Suprapubic skin (tissue), 4 donors: ENCODE measurements around the gene BLTP2.

ENCODE experiments used
- CTCF ChIP-seq, 2 donors: fragments of 200-600 bp in 1 of 2; fragments of 450-650 bp in 1 of 2; sonication (generic) in 1 of 2; IDR thresholded peaks; one replicate each; pipeline ENCODE4 v1.5.1; 2016 to 2019; ENCODE audit warnings: antibody characterized with exemption in 2 of 2, mild to moderate bottlenecking in 1 of 2, moderate library complexity in 1 of 2
- POLR2A ChIP-seq, 2 donors: fragments of 450-650 bp; IDR thresholded peaks; one replicate each; pipeline ENCODE4 v1.6.1; 2017; ENCODE audit warnings: antibody characterized with exemption in 2 of 2, mild to moderate bottlenecking in 2 of 2, moderate library complexity in 2 of 2
- POLR2AphosphoS5 ChIP-seq, 3 donors: sonication (generic); formaldehyde crosslinking; IDR thresholded peaks; one replicate each; pipeline ENCODE4 v1.6.1; 2017; ENCODE audit warnings: antibody characterized with exemption in 3 of 3

- TF ChIP-seq CTCF (IDR thresholded peaks at IDR 0.05) (no peak), POLR2AphosphoS5 (IDR thresholded peaks at IDR 0.05) (no peak), POLR2A (IDR thresholded peaks at IDR 0.05) (no peak)
Measured at GRCh38 chr17:28685366-28685765, 40.4 kb upstream of the BLTP2 start.
